ENCODE results near the gene GUCY1A1. TPM values are rescaled to one million over a fixed set of nuclear protein-coding genes. Genes with fewer than 3 reads are reported as not detected.

The GUCY1A1 gene
- total and polyA plus RNA-seq, 11 donors: 7.7 to 103 (median 63.6) TPM

- no peak for TF ChIP-seq CTCF (IDR thresholded peaks at IDR 0.05)
- TF ChIP-seq POLR2A (IDR thresholded peaks at IDR 0.05): no peak
- Histone ChIP-seq H3K36me3 (peaks cover 0 to 33% (median 5%) of the 10 kb centered on the region in 9 donors), H3K27me3 (no peaks in the 10 kb centered on the region), H3K9me3 (no peaks in the 10 kb centered on the region), H3K27ac (peak overlapping the region in 2 of 12 donors; percentile 22 to 50), H3K4me3 (no peak overlapping the region), H3K4me1 (peaks cover 0 to 20% (median 4%) of the 10 kb centered on the region in 12 donors)
- no peak for DNase-seq
- 89 to 93% (median 92%) methylated on average over 4 of the region's 4 CpGs for WGBS, 4 donors
- ATAC-seq: no peak
- intact Hi-C loops (cut with DNase I): loop anchor here in 2 of 10 donors (10.0 kb wide), 1 partner anchor 98 kb away; no protein-coding TSS in a partner anchor
Measured at GRCh38 chr4:155773196-155773800, 106.7 kb downstream of the GUCY1A1 start.

- H3K9me3 ChIP-seq: no peaks in the 10 kb centered on the region
- H3K36me3 ChIP-seq: peaks cover 0 to 38% (median 5%) of the 10 kb centered on the region in 9 donors
- intact Hi-C loops (cut with DNase I): loop anchor here in 2 of 10 donors (10.0 kb wide), 1 partner anchor 99 kb away; no protein-coding TSS in a partner anchor
- peak in 2 of 5 donors; percentile 23 to 45 for DNase-seq
- H3K4me3 ChIP-seq: no peak overlapping the region
- no peaks in the 10 kb centered on the region for H3K27me3 ChIP-seq
- TF ChIP-seq CTCF (IDR thresholded peaks at IDR 0.05): no peak
- TF ChIP-seq POLR2A (IDR thresholded peaks at IDR 0.05): no peak
- ATAC-seq: peak; percentile 38 to 87 (median 84)
- 39 to 50% (median 44%) methylated on average over 4 of the region's 4 CpGs for WGBS, 4 donors
- peaks cover 0 to 26% (median 6%) of the 10 kb centered on the region in 12 donors for H3K4me1 ChIP-seq
- peak overlapping the region in 4 of 12 donors; percentile 2 to 51 (median 36) for H3K27ac ChIP-seq
Measured at GRCh38 chr4:155774033-155774432, 107.4 kb downstream of the GUCY1A1 start.

- Histone ChIP-seq H3K9me3 (no peaks in the 10 kb centered on the region), H3K27ac (peak overlapping the region in 6 of 12 donors; percentile 8 to 58 (median 17)), H3K4me3 (no peak overlapping the region), H3K36me3 (peaks cover 0 to 52% (median 5%) of the 10 kb centered on the region in 9 donors), H3K27me3 (no peaks in the 10 kb centered on the region), H3K4me1 (peaks cover 0 to 23% (median 6%) of the 10 kb centered on the region in 12 donors)
- TF ChIP-seq POLR2A (IDR thresholded peaks at IDR 0.05) (no peak), CTCF (IDR thresholded peaks at IDR 0.05) (no peak)
- DNase-seq: no peak
- WGBS, 4 donors: 41 to 53% (median 48%) methylated on average over 3 of the region's 3 CpGs
- intact Hi-C loops (cut with DNase I): loop anchor here in 2 of 10 donors (10.0 kb wide), 1 partner anchor 103 kb away; no protein-coding TSS in a partner anchor
- ATAC-seq: peak in 1 of 4 donors; percentile 41
Measured at GRCh38 chr4:155777971-155778735, 111.5 kb downstream of the GUCY1A1 start.

GRCh38 chr4:155780775-155781174 is 114.1 kb downstream of the GUCY1A1 start:
- Histone ChIP-seq H3K36me3 (peaks cover 0 to 40% (median 3%) of the 10 kb centered on the region in 9 donors), H3K4me3 (no peak overlapping the region), H3K27ac (peak overlapping the region in 1 of 12 donors; percentile 33), H3K9me3 (no peaks in the 10 kb centered on the region), H3K27me3 (no peaks in the 10 kb centered on the region), H3K4me1 (peaks cover 0 to 43% (median 10%) of the 10 kb centered on the region in 12 donors)
- TF ChIP-seq POLR2A (IDR thresholded peaks at IDR 0.05) (no peak), CTCF (IDR thresholded peaks at IDR 0.05) (no peak)
- WGBS, 4 donors: 29 to 38% (median 34%) methylated on average over 1 of the region's 1 CpG
- DNase-seq (no peak), ATAC-seq (peak in 1 of 4 donors; percentile 43)
- intact Hi-C loops (cut with DNase I): loop anchor here in 6 of 10 donors (5.0 to 10.0 kb wide), 5 partner anchors 113 to 376 kb away; partner anchors contain the start of gene GUCY1A1 (in 2 of the 6)
